ENCODE measurements around the gene MRC1. TPM values are rescaled to one million over a fixed set of nuclear protein-coding genes. Genes with fewer than 3 reads are reported as not detected.

MRC1 gene
- total RNA-seq, 1 experiment from 2014 or later = 0.37 TPM

DNA sequence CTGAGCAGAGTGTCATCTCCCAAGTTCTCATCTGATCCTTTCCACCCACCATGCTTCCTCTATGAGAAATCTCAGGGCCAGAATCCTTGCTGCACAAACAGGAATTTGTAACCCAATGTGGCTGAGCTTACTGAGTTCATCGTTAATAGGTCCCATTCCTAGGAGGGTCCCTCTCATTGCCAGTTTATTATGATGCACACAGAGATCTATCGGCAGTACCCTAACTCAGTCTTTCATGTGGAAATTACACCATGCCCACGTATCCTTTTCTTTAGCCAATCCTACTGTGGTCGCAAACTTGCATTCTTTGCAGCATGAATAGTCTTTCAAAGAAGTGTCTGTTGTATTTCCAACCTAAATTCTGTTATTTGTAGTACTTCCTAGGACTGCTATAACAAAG lies 45.0 kb upstream of the MRC1 start:
- RAD21 ChIA-PET (ENCODE audit: low non-redundant PET in 1 of 2, low total read pairs in 2 of 2, uncharacterized antibody in 2 of 2, unreplicated experiment in 2 of 2) = no interaction called here
- Histone ChIP-seq H3K9me2 (ENCODE audit: insufficient read depth) (no peaks in the 10 kb centered on the region), H3K4me3 (replicated peaks in 1 of 2; ENCODE audit: low read depth in 1 of 2, low read length in 2 of 2) (no peak overlapping the region), H3K27ac (ENCODE audit: low read depth, low read length) (no peak overlapping the region), H3K9ac (ENCODE audit: low read length) (no peak overlapping the region), H3K4me2 (ENCODE audit: low read length) (no peak overlapping the region), H3K9me3 (ENCODE audit: control insufficient read depth in 1 of 2, insufficient read depth in 1 of 2, low read depth in 1 of 2, low read length in 2 of 2) (no peaks in the 10 kb centered on the region), H3K27me3 (ENCODE audit: insufficient read depth, low read length) (no peaks in the 10 kb centered on the region), H3K36me3 (ENCODE audit: control insufficient read depth in 1 of 2, insufficient read depth in 2 of 2, low read length in 2 of 2) (no peaks in the 10 kb centered on the region), H2AFZ (ENCODE audit: low read depth, low read length, poor library complexity, severe bottlenecking) (no peak overlapping the region), H4K20me1 (ENCODE audit: insufficient read depth) (no peaks in the 10 kb centered on the region), H3K79me2 (ENCODE audit: insufficient read depth, low read length) (no peaks in the 10 kb centered on the region), H3K4me1 (ENCODE audit: control insufficient read depth in 1 of 2, insufficient read depth in 2 of 2, low read length in 2 of 2) (no peaks in the 10 kb centered on the region)
- no TSS peak for BruUV-seq (replicated peaks)
- ATAC-seq (no peak), DNase-seq (ENCODE audit: low read depth, low spot score) (no peak)
- CTCF ChIA-PET = no interaction called here
- intact Hi-C loops (cut with micrococcal nuclease) = no loop called here
- TF ChIP-seq EZH2 (IDR thresholded peaks at IDR 0.05) = no peak
- POLR2A ChIA-PET = no interaction called here

DNA sequence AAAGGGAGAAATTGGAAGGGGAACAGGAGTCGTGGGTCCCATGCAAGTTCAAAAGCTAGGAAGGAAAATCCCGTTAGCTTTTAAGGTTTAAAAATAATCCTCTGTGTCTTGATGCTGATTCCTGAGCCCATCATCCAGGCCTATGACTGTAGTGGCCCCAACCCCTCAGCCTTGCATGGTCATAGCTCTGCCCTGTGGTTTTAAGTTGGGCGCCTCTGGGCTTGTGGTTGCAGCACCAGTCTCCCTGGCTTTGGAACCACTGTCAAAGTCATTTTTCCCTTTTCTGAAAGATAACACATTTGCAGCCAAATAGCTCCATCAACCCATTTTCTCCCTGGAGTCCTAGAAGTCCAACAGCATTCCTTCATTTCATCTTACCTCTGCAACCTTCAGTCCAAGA lies 43.5 kb upstream of the MRC1 start:
- intact Hi-C loops (cut with micrococcal nuclease) = no loop called here
- ChIA-PET RAD21 (ENCODE audit: low non-redundant PET in 1 of 2, low total read pairs in 2 of 2, uncharacterized antibody in 2 of 2, unreplicated experiment in 2 of 2) (no interaction called here), POLR2A (no interaction called here), CTCF (no interaction called here)
- no peak overlapping the region for H3K9ac ChIP-seq (ENCODE audit: low read length)
- H3K9me3 ChIP-seq (ENCODE audit: control insufficient read depth in 1 of 2, insufficient read depth in 1 of 2, low read depth in 1 of 2, low read length in 2 of 2) = no peaks in the 10 kb centered on the region
- no peaks in the 10 kb centered on the region for H3K36me3 ChIP-seq (ENCODE audit: control insufficient read depth in 1 of 2, insufficient read depth in 2 of 2, low read length in 2 of 2)
- no peak overlapping the region for H3K4me2 ChIP-seq (ENCODE audit: low read length)
- no peaks in the 10 kb centered on the region for H3K79me2 ChIP-seq (ENCODE audit: insufficient read depth, low read length)
- H3K27me3 ChIP-seq (ENCODE audit: insufficient read depth, low read length) = no peaks in the 10 kb centered on the region
- no peaks in the 10 kb centered on the region for H3K9me2 ChIP-seq (ENCODE audit: insufficient read depth)
- TF ChIP-seq SIN3A (IDR thresholded peaks at IDR 0.05; ENCODE audit: low read depth) (no peak), EGR1 (IDR thresholded peaks at IDR 0.05; ENCODE audit: low read depth) (no peak), RAD21 (IDR thresholded peaks at IDR 0.05; ENCODE audit: low read depth) (no peak), CBX3 (IDR thresholded peaks at IDR 0.05; ENCODE audit: low read depth) (no peak), SP1 (IDR thresholded peaks at IDR 0.05; ENCODE audit: low read depth) (no peak), ZFX (IDR thresholded peaks at IDR 0.05) (no peak), ZNF274 (IDR thresholded peaks at IDR 0.05; ENCODE audit: low read depth, low read length) (no peak), ELF1 (IDR thresholded peaks at IDR 0.05; ENCODE audit: borderline replicate concordance, low read depth) (no peak)
- H4K20me1 ChIP-seq (ENCODE audit: insufficient read depth) = no peaks in the 10 kb centered on the region
- BruUV-seq (replicated peaks) = no TSS peak
- no peak for DNase-seq (ENCODE audit: low read depth, low spot score)
- H3K4me3 ChIP-seq (replicated peaks in 1 of 2; ENCODE audit: low read depth in 1 of 2, low read length in 2 of 2) = no peak overlapping the region
- H2AFZ ChIP-seq (ENCODE audit: low read depth, low read length, poor library complexity, severe bottlenecking) = no peak overlapping the region
- ATAC-seq = no peak
- no peak overlapping the region for H3K27ac ChIP-seq (ENCODE audit: low read depth, low read length)
- H3K4me1 ChIP-seq (ENCODE audit: control insufficient read depth in 1 of 2, insufficient read depth in 2 of 2, low read length in 2 of 2) = no peaks in the 10 kb centered on the region

Measured in HCT116 (cell line).